BE2C (cell line): ENCODE measurements around the gene SLC26A4. TPM values are rescaled to one million over a fixed set of nuclear protein-coding genes. Genes with fewer than 3 reads are reported as not detected.

Experiments
- DNase-seq: peaks from one replicate; pipeline ENCODE4 v3.0.0-alpha.2; 2020
- H3K27me3 ChIP-seq: fragments of 250-450 bp; sonication (Bioruptor Pico); 2 replicates; pipeline ENCODE4 v1.5.1; 2020; ENCODE audit warnings: mild to moderate bottlenecking
- H3K36me3 ChIP-seq: fragments of 250-450 bp; sonication (Bioruptor Pico); 2 replicates; pipeline ENCODE4 v1.5.1; 2020; ENCODE audit warnings: mild to moderate bottlenecking
- H3K4me1 ChIP-seq: fragments of 250-450 bp; sonication (Bioruptor Pico); 2 replicates; pipeline ENCODE4 v1.5.1; 2020
- H3K4me3 ChIP-seq: 2 replicates; pipeline ENCODE4 v1.5.1; 2011; ENCODE audit warnings: low read depth, low read length
- H3K9me3 ChIP-seq: fragments of 250-450 bp; sonication (Bioruptor Pico); 2 replicates; pipeline ENCODE4 v1.5.1; 2020
- polyA plus RNA-seq: library from polyadenylated mRNA; unstranded; fragments of >200 nt; gene quantifications from one replicate; pipeline ENCODE4 v1.2.1, GENCODE V29; 2012; ENCODE audit warnings: low read depth, missing spikeins; ENCODE audit not compliant: insufficient read length, insufficient read depth
- TF ChIP-seq, protein P1 (sequence below): IDR thresholded peaks from 2 replicates; pipeline ENCODE4 v1.5.1; 2012; ENCODE audit warnings: mild to moderate bottlenecking, low read depth, low read length

The SLC26A4 gene
- not detected for polyA plus RNA-seq

DNA sequence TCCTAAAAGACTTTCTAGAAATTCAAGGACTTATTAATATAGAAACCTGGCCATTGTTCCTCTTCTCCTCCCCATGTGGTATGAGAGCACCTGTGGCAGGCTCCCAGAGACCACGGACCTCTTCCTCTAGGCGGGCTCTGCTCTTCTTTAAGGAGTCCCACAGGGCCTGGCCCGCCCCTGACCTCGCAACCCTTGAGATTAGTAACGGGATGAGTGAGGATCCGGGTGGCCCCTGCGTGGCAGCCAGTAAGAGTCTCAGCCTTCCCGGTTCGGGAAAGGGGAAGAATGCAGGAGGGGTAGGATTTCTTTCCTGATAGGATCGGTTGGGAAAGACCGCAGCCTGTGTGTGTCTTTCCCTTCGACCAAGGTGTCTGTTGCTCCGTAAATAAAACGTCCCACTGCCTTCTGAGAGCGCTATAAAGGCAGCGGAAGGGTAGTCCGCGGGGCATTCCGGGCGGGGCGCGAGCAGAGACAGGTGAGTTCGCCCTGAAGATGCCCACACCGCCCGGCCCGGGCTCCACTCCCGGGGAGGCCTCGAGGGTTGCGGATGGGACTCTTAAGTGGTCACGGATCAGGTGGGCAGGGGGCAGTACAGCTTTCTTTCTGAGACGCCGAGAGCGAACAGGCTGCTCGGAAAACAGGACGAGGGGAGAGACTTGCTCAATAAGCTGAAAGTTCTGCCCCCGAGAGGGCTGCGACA is at the start of gene SLC26A4:
TSS of gene SLC26A4 (plus strand) at position 448 of the 700 bp plus-strand sequence. CDS start 814 bp downstream, outside the sequence.
- Histone ChIP-seq H3K27me3 (peaks cover 25% of the 10 kb centered on the region), H3K36me3 (no peaks in the 10 kb centered on the region), H3K4me1 (no peaks in the 10 kb centered on the region; the same call in none of the 2 replicates), H3K4me3 (peak within 1 kb of the TSS; percentile 66), H3K9me3 (no peaks in the 10 kb centered on the region)
- no peak for DNase-seq
- TF ChIP-seq, protein P1, sequence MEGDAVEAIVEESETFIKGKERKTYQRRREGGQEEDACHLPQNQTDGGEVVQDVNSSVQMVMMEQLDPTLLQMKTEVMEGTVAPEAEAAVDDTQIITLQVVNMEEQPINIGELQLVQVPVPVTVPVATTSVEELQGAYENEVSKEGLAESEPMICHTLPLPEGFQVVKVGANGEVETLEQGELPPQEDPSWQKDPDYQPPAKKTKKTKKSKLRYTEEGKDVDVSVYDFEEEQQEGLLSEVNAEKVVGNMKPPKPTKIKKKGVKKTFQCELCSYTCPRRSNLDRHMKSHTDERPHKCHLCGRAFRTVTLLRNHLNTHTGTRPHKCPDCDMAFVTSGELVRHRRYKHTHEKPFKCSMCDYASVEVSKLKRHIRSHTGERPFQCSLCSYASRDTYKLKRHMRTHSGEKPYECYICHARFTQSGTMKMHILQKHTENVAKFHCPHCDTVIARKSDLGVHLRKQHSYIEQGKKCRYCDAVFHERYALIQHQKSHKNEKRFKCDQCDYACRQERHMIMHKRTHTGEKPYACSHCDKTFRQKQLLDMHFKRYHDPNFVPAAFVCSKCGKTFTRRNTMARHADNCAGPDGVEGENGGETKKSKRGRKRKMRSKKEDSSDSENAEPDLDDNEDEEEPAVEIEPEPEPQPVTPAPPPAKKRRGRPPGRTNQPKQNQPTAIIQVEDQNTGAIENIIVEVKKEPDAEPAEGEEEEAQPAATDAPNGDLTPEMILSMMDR, result no peak

DNA sequence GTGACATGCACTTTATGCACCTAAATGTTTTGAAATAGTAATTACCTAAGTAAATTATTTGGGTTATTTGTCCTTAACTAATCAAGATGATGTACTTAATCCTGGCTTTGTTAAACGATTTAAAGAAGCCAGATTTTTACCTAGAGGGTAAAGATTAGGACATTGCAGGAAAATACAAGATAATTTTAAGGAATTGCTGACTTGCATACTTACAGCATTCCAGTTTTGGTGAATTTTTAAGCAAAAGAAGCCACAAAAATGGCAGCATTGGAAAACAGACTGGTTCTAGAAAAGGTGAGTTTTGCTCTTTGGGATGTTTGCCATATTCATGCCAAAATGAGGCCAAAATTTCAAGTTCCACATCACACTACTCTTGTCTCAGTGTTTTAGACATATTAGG is 47.2 kb upstream of the SLC26A4 start:
- TF ChIP-seq, protein P1, result no peak
- DNase-seq, result no peak
- H3K4me1 ChIP-seq, result peaks cover 13% of the 10 kb centered on the region
- H3K9me3 ChIP-seq, result no peaks in the 10 kb centered on the region
- no peak overlapping the region for H3K4me3 ChIP-seq
- no peaks in the 10 kb centered on the region for H3K36me3 ChIP-seq
- no peaks in the 10 kb centered on the region for H3K27me3 ChIP-seq

DNA sequence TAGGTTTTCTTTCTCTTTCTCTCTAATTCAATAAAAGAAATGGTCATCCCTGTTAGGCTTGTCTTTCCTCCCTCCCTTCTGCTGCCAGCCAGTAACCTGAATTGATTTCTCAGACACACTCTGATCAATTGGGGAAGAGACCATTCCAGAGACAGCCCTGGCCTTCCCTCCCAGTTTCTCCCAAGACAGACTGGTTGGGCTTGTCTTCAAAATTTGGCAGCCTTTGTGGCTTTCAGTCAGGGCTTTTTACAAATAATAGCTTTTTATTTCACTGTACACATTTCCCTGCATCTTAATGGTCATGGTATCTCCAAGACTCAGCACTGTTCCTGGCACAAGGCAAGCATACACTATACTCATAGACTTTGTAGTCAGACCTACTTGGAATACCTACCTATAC is 46.7 kb upstream of the SLC26A4 start:
- no peaks in the 10 kb centered on the region for H3K36me3 ChIP-seq

DNA sequence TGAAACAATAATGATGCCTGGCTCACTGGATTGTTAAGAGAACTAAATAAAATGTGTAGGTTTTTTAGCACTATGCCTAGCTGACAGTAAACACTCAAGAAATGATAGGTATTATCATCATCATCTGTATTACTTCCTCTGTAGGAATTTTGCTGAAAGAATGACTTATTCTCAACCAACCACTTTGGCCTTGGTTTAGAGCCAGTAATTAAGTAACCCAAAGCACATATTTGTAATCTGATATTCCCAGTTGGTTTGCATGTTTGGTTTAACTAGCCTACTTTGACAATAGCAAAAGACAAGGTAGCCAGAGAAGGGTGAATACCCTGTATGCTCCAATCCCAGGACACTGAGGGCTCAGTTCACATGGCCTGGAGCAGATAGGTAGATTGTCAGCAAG is 46.2 kb upstream of the SLC26A4 start:
- H3K27me3 ChIP-seq, result no peaks in the 10 kb centered on the region
- TF ChIP-seq, protein P1, result no peak
- H3K4me1 ChIP-seq, result peaks cover 4% of the 10 kb centered on the region
- DNase-seq, result no peak
- no peaks in the 10 kb centered on the region for H3K9me3 ChIP-seq
- H3K4me3 ChIP-seq, result no peak overlapping the region
- no peaks in the 10 kb centered on the region for H3K36me3 ChIP-seq

More for the DNA sequence above, 46.7 kb upstream of the SLC26A4 start:
- Histone ChIP-seq H3K4me3 (no peak overlapping the region), H3K9me3 (no peaks in the 10 kb centered on the region), H3K27me3 (no peaks in the 10 kb centered on the region), H3K4me1 (peaks cover 8% of the 10 kb centered on the region)
- DNase-seq, result no peak
- TF ChIP-seq, protein P1, result no peak

DNA sequence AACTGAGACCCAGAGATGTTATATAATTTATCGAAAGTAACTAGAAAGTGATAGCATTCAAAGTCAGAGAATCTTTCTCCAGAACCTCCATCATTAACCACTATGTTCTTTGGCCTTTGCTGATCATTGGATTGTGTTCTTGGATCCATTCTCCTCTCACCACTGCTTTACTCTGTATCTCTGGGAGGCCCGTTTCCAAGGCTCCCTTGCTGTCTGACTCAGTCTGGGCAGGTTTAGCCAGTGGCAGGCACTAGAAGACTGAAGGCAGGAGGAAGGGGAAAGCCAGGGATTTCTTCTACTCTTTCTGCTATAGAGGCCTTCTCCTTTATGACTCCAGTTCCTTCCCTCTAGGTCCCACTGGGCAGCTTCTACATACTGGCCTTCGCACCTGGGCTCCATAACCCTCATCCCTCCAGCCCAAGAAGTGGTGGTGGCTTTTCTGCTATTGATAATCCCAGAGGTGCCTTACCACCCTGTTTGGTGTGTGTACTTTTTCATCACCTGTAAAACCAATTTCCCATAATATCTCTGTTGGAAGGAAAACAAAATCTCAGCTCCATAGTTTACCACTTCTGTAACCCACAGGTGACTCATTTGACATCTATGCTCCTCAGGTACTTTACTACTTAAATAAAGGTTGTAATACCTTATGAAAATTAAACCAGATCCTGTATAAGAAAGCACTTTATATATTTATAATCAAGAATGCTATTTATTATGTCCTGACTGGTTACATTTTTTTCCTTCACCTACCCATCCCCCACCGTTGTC is 44.5 kb upstream of the SLC26A4 start:
- H3K9me3 ChIP-seq, result no peaks in the 10 kb centered on the region
- H3K27me3 ChIP-seq, result no peaks in the 10 kb centered on the region
- H3K4me3 ChIP-seq, result no peak overlapping the region
- TF ChIP-seq, protein P1, result no peak
- H3K4me1 ChIP-seq, result no peaks in the 10 kb centered on the region; the same call in 1 of the 2 replicates
- H3K36me3 ChIP-seq, result no peaks in the 10 kb centered on the region
- DNase-seq, result no peak
